Spleen (tissue), 11 donors: Measurements from ENCODE around the gene CHRND. TPM values are rescaled to one million over a fixed set of nuclear protein-coding genes. Genes with fewer than 3 reads are reported as not detected.
A peak's percentile ranks its signal among the peaks of the same experiment; 100 is the strongest.

Experiments
- DNase-seq: peaks from one replicate; pipeline ENCODE4 v3.0.0-alpha.2; 2020
- H3K27ac ChIP-seq, 8 donors: fragments of 200-600 bp; sonication (generic) in 7 of 8; 1 replicate in 4 of 8; 2 replicates in 4 of 8; pipeline versions ENCODE4 v1.5.0 to v1.8.0; 2016 to 2021; ENCODE audit warnings: inconsistent platforms in 4 of 8, mild to moderate bottlenecking in 4 of 8, moderate library complexity in 1 of 8
- H3K27me3 ChIP-seq, 7 donors: fragments of 200-600 bp; sonication (generic) in 6 of 7; replicated peaks in 1 of 7; 1 replicate in 4 of 7; 2 replicates in 3 of 7; pipeline versions ENCODE4 v1.5.0 to v1.8.0; 2016 to 2021; ENCODE audit warnings: inconsistent platforms in 3 of 7, mild to moderate bottlenecking in 1 of 7
- H3K36me3 ChIP-seq, 6 donors: fragments of 200-600 bp; sonication (generic) in 5 of 6; 1 replicate in 4 of 6; 2 replicates in 2 of 6; pipeline versions ENCODE4 v1.5.0 to v1.8.0; 2016 to 2021; ENCODE audit warnings: inconsistent platforms in 2 of 6
- H3K4me1 ChIP-seq, 6 donors: fragments of 200-600 bp; sonication (generic) in 5 of 6; 1 replicate in 3 of 6; 2 replicates in 3 of 6; pipeline versions ENCODE4 v1.5.0 to v1.8.0; 2016 to 2021; ENCODE audit warnings: inconsistent platforms in 3 of 6
- H3K4me3 ChIP-seq, 8 donors: fragments of 200-600 bp; sonication (generic) in 7 of 8; 1 replicate in 4 of 8; 2 replicates in 4 of 8; pipeline versions ENCODE4 v1.5.0 to v1.8.0; 2016 to 2021; ENCODE audit warnings: inconsistent platforms in 4 of 8, mild to moderate bottlenecking in 4 of 8, moderate library complexity in 2 of 8
- H3K9me3 ChIP-seq, 8 donors: fragments of 200-600 bp; sonication (generic) in 7 of 8; 1 replicate in 4 of 8; 2 replicates in 4 of 8; pipeline versions ENCODE4 v1.5.0 to v1.8.0; 2016 to 2021; ENCODE audit warnings: inconsistent platforms in 4 of 8
- POLR2A ChIP-seq, 3 donors: fragments of 450-650 bp; IDR thresholded peaks; one replicate each; pipeline ENCODE4 v1.5.1; 2017; ENCODE audit warnings: antibody characterized with exemption in 3 of 3, mild to moderate bottlenecking in 1 of 3
- POLR2AphosphoS5 ChIP-seq, 3 donors: sonication (generic); formaldehyde crosslinking; IDR thresholded peaks; one replicate each; pipeline ENCODE4 v1.5.1; 2017; ENCODE audit warnings: antibody characterized with exemption in 3 of 3
- WGBS, 5 donors: extraction: QIAGEN DNeasy Blood & Tissue Kit in 3 of 5; methylation state at CpG; one replicate each; pipeline versions ENCODE4 v1.1.5 to v1.1.7; 2013 to 2018; 5-methylcytosine and 5-hydroxymethylcytosine counted together
- intact Hi-C: fragments of 100-400 bp; cut with DNase I; formaldehyde crosslinking; loops from one replicate; pipeline ENCODE4 v1.15.0; 2023; ENCODE audit warnings: low total_unique reads
- polyA plus RNA-seq, 3 donors: library from polyadenylated mRNA; stranded (reverse); fragments of 200-250 nt; gene quantifications; one replicate each; pipeline ENCODE4 v1.2.1, GENCODE V29; 2013
- total RNA-seq, 7 donors: library from RNA; depleted of rRNA in 3 of 7; stranded (reverse); fragments of >200 nt in 3 of 7; fragmentation: NEBNext Ultra II Directional in 4 of 7; extraction: Animal tissue kit (Norgen Biotek cat#: 25700) in 4 of 7; gene quantifications; one replicate each; pipeline versions ENCODE4 v1.1.0 to v1.2.1, GENCODE V29; 2016 to 2021
- TF ChIP-seq, protein P1 (sequence below), 11 experiments: fragments of 200-600 bp in 7 of 11; fragments of 450-650 bp in 4 of 11; sonication (generic) in 4 of 11; IDR thresholded peaks in 8 of 11; conservative IDR thresholded peaks in 3 of 11; 1 replicate in 7 of 11; 2 replicates in 4 of 11; pipeline versions ENCODE4 v1.4.0 to v1.8.0; 2016 to 2021; ENCODE audit warnings: antibody characterized with exemption in 11 of 11, inconsistent platforms in 4 of 11, mild to moderate bottlenecking in 1 of 11
- donor health status: healthy with polysubstance abuse.
- donor health status: DM: no; HTN: no; CAD: no; lungs with moderate emphysema.
- donor health status: DM: no; HTN: no; CAD: no.
- donor health status: Bipolar disorder and iron deficiency.
- donor health status: healthy.
- donor health status: DM: no; HTN: no; CAD: no.
- donor health status: DM: yes; HTN: yes; CAD: no.

Gene CHRND
- total and polyA plus RNA-seq, 10 donors: 0.32 TPM; not detected in 9

DNA sequence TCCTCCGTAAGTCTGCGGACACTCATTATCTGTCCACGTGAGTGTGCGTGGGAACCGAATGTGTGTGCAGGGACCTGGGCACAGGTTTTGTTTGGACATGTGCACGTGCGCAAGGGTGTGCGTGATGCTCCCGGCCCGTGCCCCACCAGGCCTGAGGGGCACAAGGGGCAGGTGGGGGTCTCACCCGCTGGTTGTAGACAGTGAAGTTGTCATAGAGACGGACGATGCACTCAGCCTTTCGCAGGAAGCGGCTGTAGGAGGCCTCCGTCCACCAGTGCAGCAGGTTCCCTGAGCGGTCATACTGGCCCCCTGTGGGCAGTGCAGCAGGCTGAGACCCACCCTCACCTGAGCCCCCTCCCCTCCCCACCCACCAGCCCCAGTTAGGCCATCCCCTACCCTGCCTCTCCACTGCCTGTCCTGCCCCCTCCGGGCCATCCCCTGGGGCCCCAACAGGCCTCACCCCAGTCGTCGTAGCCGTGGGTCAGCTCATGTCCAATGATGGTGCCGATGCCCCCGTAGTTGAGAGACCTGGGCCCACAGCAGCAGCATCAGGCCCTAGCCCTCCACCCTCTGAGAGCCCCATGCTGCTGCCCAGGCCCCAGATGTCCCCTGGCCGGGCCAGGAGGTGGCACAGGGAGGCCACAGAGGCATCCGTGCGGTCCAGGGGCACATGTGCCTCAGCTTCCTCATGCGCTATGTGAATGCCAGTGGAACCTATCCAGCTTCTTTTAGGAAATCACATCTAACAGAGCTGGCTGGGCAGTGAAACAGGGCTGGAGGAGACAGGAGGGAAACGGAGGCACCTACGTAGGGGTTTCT, 44.4 kb upstream of the CHRND start:
- H3K9me3 ChIP-seq: no peaks in the 10 kb centered on the region
- no peak overlapping the region for H3K4me3 ChIP-seq
- WGBS, 5 donors: 88 to 94% (median 90%) methylated on average over 19 to 29 of the region's 29 CpGs
- intact Hi-C loops: no loop called here
- no peaks in the 10 kb centered on the region for H3K36me3 ChIP-seq
- no peak overlapping the region for H3K27ac ChIP-seq
- H3K27me3 ChIP-seq: peaks cover 0 to 80% (median 30%) of the 10 kb centered on the region in 7 donors
- peak; percentile 55 for DNase-seq
- TF ChIP-seq POLR2AphosphoS5 (IDR thresholded peaks at IDR 0.05) (no peak), POLR2A (IDR thresholded peaks at IDR 0.05) (no peak)
- TF ChIP-seq, protein P1, sequence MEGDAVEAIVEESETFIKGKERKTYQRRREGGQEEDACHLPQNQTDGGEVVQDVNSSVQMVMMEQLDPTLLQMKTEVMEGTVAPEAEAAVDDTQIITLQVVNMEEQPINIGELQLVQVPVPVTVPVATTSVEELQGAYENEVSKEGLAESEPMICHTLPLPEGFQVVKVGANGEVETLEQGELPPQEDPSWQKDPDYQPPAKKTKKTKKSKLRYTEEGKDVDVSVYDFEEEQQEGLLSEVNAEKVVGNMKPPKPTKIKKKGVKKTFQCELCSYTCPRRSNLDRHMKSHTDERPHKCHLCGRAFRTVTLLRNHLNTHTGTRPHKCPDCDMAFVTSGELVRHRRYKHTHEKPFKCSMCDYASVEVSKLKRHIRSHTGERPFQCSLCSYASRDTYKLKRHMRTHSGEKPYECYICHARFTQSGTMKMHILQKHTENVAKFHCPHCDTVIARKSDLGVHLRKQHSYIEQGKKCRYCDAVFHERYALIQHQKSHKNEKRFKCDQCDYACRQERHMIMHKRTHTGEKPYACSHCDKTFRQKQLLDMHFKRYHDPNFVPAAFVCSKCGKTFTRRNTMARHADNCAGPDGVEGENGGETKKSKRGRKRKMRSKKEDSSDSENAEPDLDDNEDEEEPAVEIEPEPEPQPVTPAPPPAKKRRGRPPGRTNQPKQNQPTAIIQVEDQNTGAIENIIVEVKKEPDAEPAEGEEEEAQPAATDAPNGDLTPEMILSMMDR (IDR thresholded peaks at IDR 0.05 in 8 of 11, conservative IDR thresholded peaks at IDR 0.05 in 3 of 11): no peak
- peaks cover under 1 to 18% (median 13%) of the 10 kb centered on the region in 6 donors for H3K4me1 ChIP-seq

DNA sequence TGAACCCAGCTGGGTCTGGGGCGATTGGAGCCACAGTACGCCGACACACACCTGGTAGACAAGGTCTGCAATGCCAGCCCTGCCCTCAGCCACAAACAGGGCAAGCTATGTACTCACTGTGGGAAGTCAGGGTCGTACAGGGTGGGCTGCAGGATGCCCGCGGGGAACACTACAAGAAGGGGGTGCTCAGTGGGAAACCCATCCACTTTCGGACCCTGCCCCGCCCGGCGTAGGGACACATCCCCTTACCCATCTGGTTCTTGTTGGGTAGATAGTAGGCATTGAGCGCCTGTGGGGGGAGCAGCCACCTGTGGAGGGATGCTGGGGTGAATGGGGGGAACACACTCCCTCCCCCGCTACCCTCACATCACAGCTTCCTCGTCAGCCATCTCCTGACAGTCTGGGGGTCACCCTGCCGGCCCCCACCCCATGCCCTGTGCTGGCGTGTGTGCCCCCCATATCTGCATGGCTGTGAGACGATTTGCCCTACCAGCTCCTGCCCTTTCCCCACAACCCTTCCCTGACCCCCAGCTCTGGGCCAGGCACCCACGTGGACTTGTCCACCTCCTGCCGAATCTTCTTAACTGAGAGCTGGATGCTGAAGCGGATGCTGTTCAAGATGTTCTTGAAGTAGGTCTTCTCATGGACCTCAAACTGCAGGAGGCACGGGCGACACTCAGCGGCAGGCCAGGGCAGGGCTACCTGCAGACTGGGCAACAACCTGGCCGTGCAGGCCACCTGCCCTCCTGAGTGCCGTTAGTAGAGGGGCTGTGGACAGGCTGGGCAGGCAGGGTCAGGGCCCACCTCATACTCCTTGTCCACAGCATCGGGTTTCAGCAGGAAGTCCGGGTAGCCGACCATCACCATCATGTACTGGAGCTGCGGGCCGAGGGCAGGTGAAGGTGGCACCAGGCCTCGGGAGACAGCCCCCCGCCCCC, 43.4 kb upstream of the CHRND start:
- Histone ChIP-seq H3K27me3 (peaks cover 0 to 86% (median 40%) of the 10 kb centered on the region in 7 donors), H3K9me3 (no peaks in the 10 kb centered on the region), H3K4me1 (peaks cover 9 to 28% (median 23%) of the 10 kb centered on the region in 6 donors), H3K36me3 (no peaks in the 10 kb centered on the region), H3K4me3 (no peak overlapping the region), H3K27ac (no peak overlapping the region)
- intact Hi-C loops: no loop called here
- peak; percentile 71 for DNase-seq
- TF ChIP-seq, protein P1 (IDR thresholded peaks at IDR 0.05 in 8 of 11, conservative IDR thresholded peaks at IDR 0.05 in 3 of 11): no peak
- no peak for TF ChIP-seq POLR2AphosphoS5 (IDR thresholded peaks at IDR 0.05)
- TF ChIP-seq POLR2A (IDR thresholded peaks at IDR 0.05): no peak
- WGBS, 5 donors: 83 to 91% (median 87%) methylated on average over 16 to 31 of the region's 31 CpGs

DNA sequence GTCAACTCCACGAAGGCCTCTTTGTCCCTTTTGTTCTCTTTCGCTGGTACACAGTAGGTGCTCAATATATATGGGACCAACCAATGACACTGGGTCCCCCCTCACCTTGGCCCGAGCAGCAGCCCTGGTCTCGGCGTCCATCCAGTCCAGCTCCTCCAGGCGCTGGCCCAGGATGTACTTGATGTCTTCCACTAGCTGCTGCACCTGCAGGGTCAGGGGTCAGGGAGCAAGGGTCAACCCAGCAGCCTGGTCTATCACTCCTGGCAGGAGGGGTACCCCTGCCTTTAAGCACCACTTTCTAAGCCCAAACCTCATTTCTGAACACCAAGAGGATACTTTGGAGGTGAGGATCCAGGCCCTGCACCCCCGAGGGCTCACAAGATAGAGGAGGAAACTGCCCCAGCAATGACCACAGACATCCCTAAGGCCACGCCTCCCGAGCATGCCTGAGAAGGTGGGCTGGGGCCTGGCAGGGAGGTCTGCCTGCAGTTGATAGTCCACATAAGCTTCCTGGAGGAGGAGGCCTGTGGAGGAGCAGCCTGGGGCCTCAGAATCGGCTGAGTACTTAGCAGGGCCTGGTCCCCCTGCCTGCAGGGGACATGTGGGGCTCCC, 42.5 kb upstream of the CHRND start:
- peaks cover 9 to 34% (median 25%) of the 10 kb centered on the region in 6 donors for H3K4me1 ChIP-seq
- H3K36me3 ChIP-seq: no peaks in the 10 kb centered on the region
- DNase-seq: peak; percentile 57
- intact Hi-C loops: no loop called here
- no peaks in the 10 kb centered on the region for H3K9me3 ChIP-seq
- peaks cover 0 to 95% (median 48%) of the 10 kb centered on the region in 7 donors for H3K27me3 ChIP-seq
- no peak overlapping the region for H3K4me3 ChIP-seq
- 88 to 94% (median 93%) methylated on average over 10 of the region's 10 CpGs for WGBS, 5 donors
- no peak overlapping the region for H3K27ac ChIP-seq
- no peak for TF ChIP-seq POLR2A (IDR thresholded peaks at IDR 0.05)
- TF ChIP-seq, protein P1 (IDR thresholded peaks at IDR 0.05 in 8 of 11, conservative IDR thresholded peaks at IDR 0.05 in 3 of 11): no peak
- no peak for TF ChIP-seq POLR2AphosphoS5 (IDR thresholded peaks at IDR 0.05)
